Effector memory CD4-positive, alpha-beta T cell (primary cell): ENCODE data around the gene ADH1B.

Experiments
- DNase-seq, 3 donors: peaks; one replicate each; pipeline ENCODE4 v3.0.0-alpha.2; 2020
- H3K27ac ChIP-seq: 2 replicates; pipeline ENCODE4 v1.7.0; 2013; ENCODE audit warnings: mild to moderate bottlenecking, low read length, moderate library complexity; ENCODE audit not compliant: insufficient read depth, poor library complexity, severe bottlenecking
- H3K27me3 ChIP-seq: replicated peaks from 2 replicates; pipeline ENCODE4 v1.7.0; 2013; ENCODE audit warnings: mild to moderate bottlenecking, low read length; ENCODE audit not compliant: insufficient read depth, control insufficient read depth, poor library complexity, severe bottlenecking
- H3K36me3 ChIP-seq: 2 replicates; pipeline ENCODE4 v1.7.0; 2013; ENCODE audit warnings: mild to moderate bottlenecking, low read length, moderate library complexity; ENCODE audit not compliant: control insufficient read depth, insufficient read depth
- H3K4me1 ChIP-seq: 2 replicates; pipeline ENCODE4 v1.7.0; 2013; ENCODE audit warnings: low read length, mild to moderate bottlenecking; ENCODE audit not compliant: control insufficient read depth, insufficient read depth, poor library complexity, severe bottlenecking
- H3K4me3 ChIP-seq: 2 replicates; pipeline ENCODE4 v1.7.0; 2013; ENCODE audit warnings: low read length, low read depth, mild to moderate bottlenecking; ENCODE audit not compliant: insufficient read depth, poor library complexity, severe bottlenecking
- H3K9me3 ChIP-seq: 2 replicates; pipeline ENCODE4 v1.7.0; 2013; ENCODE audit warnings: mild to moderate bottlenecking, low read length, moderate library complexity; ENCODE audit not compliant: control insufficient read depth

ADH1B gene

DNA sequence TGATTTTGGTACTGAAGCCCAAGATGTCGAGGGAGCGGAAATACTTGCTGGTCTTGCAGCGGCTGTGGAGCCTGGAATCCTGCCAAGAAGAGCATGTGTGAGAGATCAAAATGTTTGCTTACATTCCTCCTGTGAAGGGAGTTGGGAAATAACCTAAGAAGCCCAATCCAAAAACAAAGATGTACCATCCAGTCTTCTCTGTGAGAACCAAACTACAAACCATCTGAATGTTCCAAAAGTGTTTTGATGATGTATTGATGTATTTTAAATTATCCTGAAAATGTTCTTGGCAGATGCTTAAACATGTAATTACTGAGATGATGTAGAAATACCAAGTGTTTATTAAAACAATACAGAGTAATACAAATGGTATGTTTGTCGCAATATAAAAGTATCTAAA, 20.3 kb downstream of the ADH1B start:
- no peaks in the 10 kb centered on the region for H3K4me1 ChIP-seq
- H3K9me3 ChIP-seq, result no peaks in the 10 kb centered on the region
- H3K36me3 ChIP-seq, result no peaks in the 10 kb centered on the region
- H3K27ac ChIP-seq, result no peak overlapping the region
- no peak overlapping the region for H3K4me3 ChIP-seq
- no peak for DNase-seq
- no peaks in the 10 kb centered on the region for H3K27me3 ChIP-seq

DNA sequence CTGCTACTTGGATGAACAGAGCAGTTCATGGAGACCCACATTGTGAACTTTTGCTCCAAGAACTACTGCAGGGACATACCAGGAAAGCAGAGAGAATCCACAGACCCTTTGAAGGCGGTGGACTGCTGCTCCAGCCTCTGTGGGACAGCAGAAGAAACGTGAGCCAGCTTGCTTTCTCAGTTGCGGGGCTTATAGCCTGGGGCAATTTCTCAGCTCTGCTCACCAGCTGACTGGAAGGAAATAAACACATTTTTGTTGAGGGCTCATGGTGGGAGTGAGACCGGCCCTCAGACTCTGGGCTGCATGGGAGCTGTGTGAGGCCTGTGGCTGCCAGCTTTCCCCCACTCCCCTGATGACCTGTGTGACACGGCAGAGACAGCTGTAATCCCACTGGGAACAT, 27.8 kb downstream of the ADH1B start:
- no peak for DNase-seq
- H3K9me3 ChIP-seq, result no peaks in the 10 kb centered on the region
- no peak overlapping the region for H3K4me3 ChIP-seq
- H3K27ac ChIP-seq, result no peak overlapping the region
- H3K4me1 ChIP-seq, result no peaks in the 10 kb centered on the region
- no peaks in the 10 kb centered on the region for H3K27me3 ChIP-seq
- no peaks in the 10 kb centered on the region for H3K36me3 ChIP-seq

DNA sequence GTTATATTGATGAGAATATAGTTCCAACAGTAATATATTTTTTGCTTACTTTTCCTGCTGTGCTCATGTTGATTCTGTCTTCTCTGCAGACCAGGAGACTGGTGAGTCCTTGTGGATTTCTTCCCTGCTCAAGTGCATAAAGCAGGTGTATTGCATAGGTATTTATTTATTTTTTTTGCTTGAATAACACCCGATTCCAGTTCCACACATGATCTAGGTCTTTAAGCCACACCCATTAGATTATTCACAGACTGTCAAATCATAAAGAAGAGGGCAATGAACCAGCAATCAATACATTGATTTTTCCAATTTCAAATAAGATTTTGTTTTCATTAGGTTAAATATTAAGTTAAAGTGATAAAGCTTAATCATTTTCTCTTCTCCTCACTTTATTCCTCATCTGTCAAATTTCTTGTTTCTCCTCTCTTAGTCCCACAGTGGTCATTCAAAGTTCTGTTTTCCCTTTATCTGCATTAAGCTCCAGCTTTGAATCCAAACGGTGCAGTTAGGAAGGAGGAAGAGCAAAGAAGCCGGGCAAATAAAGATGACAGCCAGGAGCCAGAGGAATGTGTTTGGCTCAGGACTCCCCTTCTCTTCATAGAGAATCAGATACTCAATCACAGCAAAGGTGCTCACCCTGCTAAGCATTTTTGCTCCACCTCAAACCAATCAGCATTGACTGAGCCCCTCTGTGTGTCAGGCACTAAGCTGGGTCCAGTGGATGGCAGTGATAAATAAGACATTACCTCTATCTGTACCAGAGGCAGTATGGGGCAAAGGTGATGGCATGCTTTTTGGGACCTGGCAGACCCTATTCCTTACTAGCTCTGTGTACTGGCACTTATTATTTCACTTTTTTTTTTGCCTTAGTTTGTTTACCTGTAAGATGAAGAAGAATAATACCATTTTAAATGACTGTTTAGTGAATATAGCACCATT, 30.1 kb downstream of the ADH1B start, which contains the start of gene ADH1A:
Gene ADH1A, minus strand, starts transcription at position 138 of the 939 bp plus-strand sequence. Its CDS starts 71 bp downstream, at position 67.
- Histone ChIP-seq H3K36me3 (no peaks in the 10 kb centered on the region), H3K27me3 (no peaks in the 10 kb centered on the region), H3K4me1 (no peaks in the 10 kb centered on the region), H3K9me3 (no peaks in the 10 kb centered on the region), H3K4me3 (no peak within 1 kb of the TSS), H3K27ac (no peak within 1 kb of the TSS)
- DNase-seq, result no peak

GRCh38 chr4:99285387-99285786, 35.8 kb downstream of the ADH1B start:
- H3K4me3 ChIP-seq, result no peak overlapping the region
- no peak overlapping the region for H3K27ac ChIP-seq
- H3K9me3 ChIP-seq, result no peaks in the 10 kb centered on the region
- H3K4me1 ChIP-seq, result no peaks in the 10 kb centered on the region
- H3K36me3 ChIP-seq, result no peaks in the 10 kb centered on the region
- H3K27me3 ChIP-seq, result no peaks in the 10 kb centered on the region
- DNase-seq, result no peak

- no peaks in the 10 kb centered on the region for H3K4me1 ChIP-seq
- no peak for DNase-seq
- no peaks in the 10 kb centered on the region for H3K36me3 ChIP-seq
- H3K4me3 ChIP-seq, result no peak overlapping the region
- H3K9me3 ChIP-seq, result no peaks in the 10 kb centered on the region
- H3K27me3 ChIP-seq, result no peaks in the 10 kb centered on the region
- H3K27ac ChIP-seq, result no peak overlapping the region
Measured at GRCh38 chr4:99282731-99283130, 38.5 kb downstream of the ADH1B start.

DNA sequence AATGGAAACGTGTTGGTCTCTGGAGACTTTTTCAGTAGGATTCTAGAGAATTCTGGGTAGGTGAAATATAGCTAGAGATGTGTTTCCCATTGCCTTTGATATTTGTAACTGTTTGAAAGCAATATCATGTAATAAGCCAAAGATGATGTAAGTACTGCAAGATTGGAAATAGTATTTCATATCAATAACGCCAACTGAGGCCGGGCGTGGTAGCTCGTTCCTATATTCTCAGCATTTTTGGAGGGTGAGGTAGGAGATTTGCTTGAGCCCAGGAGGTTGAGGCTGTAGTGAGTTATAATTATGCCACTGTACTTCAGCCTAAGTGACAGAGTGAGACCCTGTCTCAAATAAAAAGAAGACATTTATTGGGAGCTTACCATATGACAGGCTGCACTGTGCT, 39.9 kb downstream of the ADH1B start:
- Histone ChIP-seq H3K9me3 (no peaks in the 10 kb centered on the region), H3K27me3 (no peaks in the 10 kb centered on the region), H3K4me1 (no peaks in the 10 kb centered on the region), H3K27ac (no peak overlapping the region), H3K36me3 (no peaks in the 10 kb centered on the region), H3K4me3 (no peak overlapping the region)
- no peak for DNase-seq

DNA sequence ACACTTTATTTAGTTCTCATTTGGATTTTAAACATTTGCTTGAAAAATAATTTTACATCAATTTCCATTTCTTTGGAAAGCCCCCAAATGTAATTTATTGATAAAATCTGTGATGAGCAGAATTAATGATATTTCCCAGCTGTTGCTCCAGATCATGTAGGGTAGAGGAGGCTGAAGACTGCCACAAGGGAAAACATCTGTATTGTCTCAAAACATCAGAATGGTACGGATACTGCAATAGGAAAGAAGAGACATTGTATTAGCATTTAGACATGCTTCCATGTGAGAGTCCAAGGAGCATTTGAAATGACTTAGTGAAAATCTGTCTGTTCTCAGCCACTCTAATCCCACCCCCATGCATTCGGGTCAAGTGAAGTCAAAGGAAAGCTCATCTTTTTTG, 44.8 kb downstream of the ADH1B start:
- Histone ChIP-seq H3K36me3 (no peaks in the 10 kb centered on the region), H3K27ac (no peak overlapping the region), H3K4me1 (no peaks in the 10 kb centered on the region), H3K9me3 (no peaks in the 10 kb centered on the region), H3K27me3 (no peaks in the 10 kb centered on the region), H3K4me3 (no peak overlapping the region)
- no peak for DNase-seq

DNA sequence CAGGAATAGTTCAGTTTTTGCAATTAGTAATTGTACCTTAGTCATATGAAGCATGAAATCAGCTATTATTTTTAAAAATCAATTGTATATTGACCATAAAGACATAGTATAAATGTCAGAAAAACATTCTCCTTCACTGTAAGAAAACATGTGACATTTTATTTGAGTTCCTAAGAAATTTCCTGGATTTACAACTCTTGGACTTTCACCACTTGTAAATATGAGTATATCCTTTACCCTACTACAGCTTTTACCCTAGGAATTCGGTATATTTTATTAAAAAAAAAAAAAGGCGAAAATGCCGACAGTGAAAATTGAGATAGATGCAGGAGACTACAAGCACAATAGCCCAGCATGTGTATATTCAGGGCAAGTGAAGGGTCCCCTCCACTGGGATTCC, 45.3 kb downstream of the ADH1B start:
- Histone ChIP-seq H3K27me3 (no peaks in the 10 kb centered on the region), H3K9me3 (no peaks in the 10 kb centered on the region), H3K36me3 (no peaks in the 10 kb centered on the region), H3K4me3 (no peak overlapping the region), H3K4me1 (no peaks in the 10 kb centered on the region), H3K27ac (no peak overlapping the region)
- DNase-seq, result no peak

GRCh38 chr4:99275050-99275449, 46.2 kb downstream of the ADH1B start:
- no peaks in the 10 kb centered on the region for H3K36me3 ChIP-seq
- DNase-seq, result no peak
- H3K27me3 ChIP-seq, result no peaks in the 10 kb centered on the region
- no peaks in the 10 kb centered on the region for H3K9me3 ChIP-seq
- no peak overlapping the region for H3K27ac ChIP-seq
- no peaks in the 10 kb centered on the region for H3K4me1 ChIP-seq
- no peak overlapping the region for H3K4me3 ChIP-seq

DNA sequence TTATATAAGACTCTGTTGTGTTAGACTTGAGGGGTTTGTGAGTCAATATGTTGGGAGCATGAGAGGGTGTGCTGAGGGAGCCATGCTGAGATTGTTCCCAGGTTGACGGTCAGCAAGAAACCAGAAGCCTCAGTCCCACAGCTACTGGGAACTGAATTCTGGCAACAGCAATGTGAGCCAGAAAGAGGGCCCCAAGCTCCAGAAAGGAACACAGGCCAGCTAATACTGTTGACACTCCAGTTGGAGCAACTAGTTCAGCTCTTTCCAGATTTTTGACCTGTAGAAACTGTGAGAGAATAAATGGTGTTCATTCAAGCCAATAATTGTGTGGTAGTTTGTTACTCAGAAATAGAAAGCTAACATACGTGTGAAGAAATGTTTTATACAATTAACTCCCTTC, 47.5 kb downstream of the ADH1B start:
- Histone ChIP-seq H3K4me3 (no peak overlapping the region), H3K4me1 (no peaks in the 10 kb centered on the region), H3K27me3 (no peaks in the 10 kb centered on the region), H3K27ac (no peak overlapping the region), H3K9me3 (no peaks in the 10 kb centered on the region), H3K36me3 (no peaks in the 10 kb centered on the region)
- DNase-seq, result no peak
